HepG2 (cell line): ENCODE results near the gene ARHGEF40. TPM values are rescaled to one million over a fixed set of nuclear protein-coding genes. Genes with fewer than 3 reads are reported as not detected.

Experiments used
- ATAC-seq: fragments of 200-7000 bp; cut with Tn5 transposase; 3 replicates; pipeline ENCODE4 v1.9.1; 2020; ENCODE audit warnings: mild to moderate bottlenecking, moderate library complexity
- BruUV-seq: library from RNA; stranded (reverse); fragments of 400-500 nt; replicated peaks from 2 replicates; lab custom pipeline; 2021; lab: Mats Ljungman, UMichigan
- CTCF ChIA-PET: fragments of 300-600 bp; formaldehyde crosslinking; extraction: SDS; loops from one replicate; lab custom pipeline; 2021; ENCODE audit warnings: low total read pairs, inconsistent platforms, low intra/inter-chr PET ratio; lab: Yijun Ruan, JAX
- POLR2A ChIA-PET: fragments of 350-600 bp; sonication (Branson Sonifier 250); formaldehyde crosslinking; loops from one replicate; lab custom pipeline; 2020; ENCODE audit warnings: antibody characterized with exemption, inconsistent platforms; lab: Yijun Ruan, JAX
- DNase-seq: peaks from one replicate; pipeline ENCODE4 v3.0.0-alpha.2; 2015; ENCODE audit warnings: low spot score
- FAIRE-seq: peaks from 3 replicates; lab custom pipeline; 2011; peaks lifted over from hg19 to GRCh38; lab: Jason Lieb, UNC
- H2AFZ ChIP-seq: one replicate; pipeline ENCODE4 v1.6.1; 2011; ENCODE audit warnings: low read length, inconsistent platforms
- H3K27ac ChIP-seq: fragments of 300-600 bp; 3 replicates; pipeline ENCODE4 v1.8.0; 2011; ENCODE audit warnings: mixed run types, mild to moderate bottlenecking, mixed read lengths, low read length, inconsistent platforms; ENCODE audit not compliant: insufficient read depth; ENCODE audit errors: extremely low read length
- H3K27me3 ChIP-seq, 2 experiments: fragments of 200-600 bp in 1 of 2; 2 replicates in 1 of 2; 3 replicates in 1 of 2; pipeline versions ENCODE4 v1.6.0 to v1.8.0; 2011; ENCODE audit warnings: low read length in 2 of 2, mild to moderate bottlenecking in 2 of 2, moderate library complexity in 2 of 2, inconsistent platforms in 1 of 2; ENCODE audit not compliant: insufficient read depth in 2 of 2, control insufficient read depth in 1 of 2
- H3K36me3 ChIP-seq, 2 experiments: fragments of 200-600 bp in 1 of 2; replicated peaks in 1 of 2; 2 replicates in 1 of 2; 3 replicates in 1 of 2; pipeline versions ENCODE4 v1.5.1 to v1.8.0; 2011; ENCODE audit warnings: low read length in 2 of 2, inconsistent platforms in 1 of 2; ENCODE audit not compliant: insufficient read depth in 2 of 2, control insufficient read depth in 1 of 2
- H3K4me1 ChIP-seq: 2 replicates; pipeline ENCODE4 v1.5.1; 2012; ENCODE audit warnings: low read length, inconsistent platforms; ENCODE audit not compliant: insufficient read depth
- H3K4me2 ChIP-seq: 2 replicates; pipeline ENCODE4 v1.6.0; 2011; ENCODE audit warnings: low read depth, low read length, inconsistent platforms
- H3K4me3 ChIP-seq, 3 experiments: fragments of 200-600 bp in 1 of 3; sonication (generic), shearing (Covaris generic) in 1 of 3; replicated peaks in 1 of 3; 2 replicates each; pipeline ENCODE4 v1.5.1; 2011 to 2016; ENCODE audit warnings: low read length in 3 of 3, inconsistent platforms in 2 of 3, low read depth in 2 of 3, mild to moderate bottlenecking in 2 of 3, control low read depth in 1 of 3, mixed read lengths in 1 of 3; ENCODE audit not compliant: insufficient read depth in 1 of 3
- H3K79me2 ChIP-seq: one replicate; pipeline ENCODE4 v1.6.1; 2011; ENCODE audit warnings: low read length, inconsistent platforms; ENCODE audit not compliant: insufficient read depth
- H3K9ac ChIP-seq: 2 replicates; pipeline ENCODE4 v1.6.0; 2011; ENCODE audit warnings: mild to moderate bottlenecking, low read depth, low read length, inconsistent platforms; ENCODE audit not compliant: insufficient read depth
- H3K9me3 ChIP-seq: 2 replicates; pipeline ENCODE4 v1.5.1; 2012; ENCODE audit warnings: mild to moderate bottlenecking, low read length
- H4K20me1 ChIP-seq: 2 replicates; pipeline ENCODE4 v1.6.0; 2011; ENCODE audit warnings: inconsistent platforms, mild to moderate bottlenecking, low read length, moderate library complexity; ENCODE audit not compliant: insufficient read depth
- FOXK1 ChIP-seq: sonication (generic); formaldehyde crosslinking; IDR thresholded peaks from 2 replicates; pipeline ENCODE4 v1.4.0; 2020; ENCODE audit warnings: low read depth, missing genetic modification reagents, borderline replicate concordance
- MAFF ChIP-seq: IDR thresholded peaks from 2 replicates; pipeline ENCODE4 v1.6.1; 2011; ENCODE audit warnings: low read depth, low read length, improper control_type of control experiment
- MAFK ChIP-seq, 2 experiments: IDR thresholded peaks in 1 of 2; conservative IDR thresholded peaks in 1 of 2; 2 replicates each; pipeline ENCODE4 v1.6.1; 2011; ENCODE audit warnings: improper control_type of control experiment in 2 of 2, low read length in 2 of 2
- MTA1 ChIP-seq: sonication (generic); formaldehyde crosslinking; IDR thresholded peaks from 2 replicates; pipeline ENCODE4 v1.4.0; 2020; ENCODE audit warnings: missing genetic modification reagents, mild to moderate bottlenecking, borderline replicate concordance
- MXI1 ChIP-seq: IDR thresholded peaks from 3 replicates; pipeline ENCODE4 v1.6.1; 2012; ENCODE audit warnings: low read depth, low read length, inconsistent platforms, borderline replicate concordance
- SNAPC2 ChIP-seq: sonication (generic); formaldehyde crosslinking; IDR thresholded peaks from 2 replicates; pipeline ENCODE4 v1.8.1; 2022; ENCODE audit warnings: mild to moderate bottlenecking, missing genetic modification reagents
- ZNF496 ChIP-seq: sonication (generic); formaldehyde crosslinking; IDR thresholded peaks from 2 replicates; pipeline ENCODE4 v1.8.1; 2023; ENCODE audit warnings: mild to moderate bottlenecking, moderate library complexity, missing genetic modification reagents; ENCODE audit not compliant: insufficient replicate concordance
- ZNF501 ChIP-seq: sonication (generic); formaldehyde crosslinking; IDR thresholded peaks from 2 replicates; pipeline ENCODE4 v1.5.1; 2020; ENCODE audit warnings: mild to moderate bottlenecking, moderate library complexity, missing genetic modification reagents
- WGBS: methylation state at CpG from one replicate; pipeline ENCODE4 v1.1.6; 2017; ENCODE audit warnings: low lambda C conversion rate; 5-methylcytosine and 5-hydroxymethylcytosine counted together
- in situ Hi-C: cut with HindIII; loops from 2 replicates; pipeline ENCODE4 v1.10.0; 2017; ENCODE audit warnings: low pct_unique_long_range_greater_than_20kb; ENCODE audit not compliant: extremely low pct_ligation_motif_present
- intact Hi-C: fragments of 100-400 bp; cut with micrococcal nuclease; formaldehyde crosslinking; loops from one replicate; pipeline ENCODE4 v1.10.0; 2022; ENCODE audit not compliant: unreplicated experiment
- polyA plus RNA-seq, 8 experiments: library from polyadenylated mRNA; depleted of rRNA in 3 of 8; stranded (reverse) in 7 of 8; unstranded in 1 of 8; fragments of >200 nt; fragmentation: Illumina TruSeq in 4 of 8; extraction: Trizol in 4 of 8; gene quantifications; 2 replicates each; pipeline versions ENCODE4 v1.2.1 to v1.2.3, GENCODE V29; 2011 to 2016; ENCODE audit warnings: low read depth in 4 of 8, missing spikeins in 1 of 8, mixed read lengths in 1 of 8; ENCODE audit not compliant: insufficient read depth in 1 of 8
- total RNA-seq, 5 experiments: library from RNA; depleted of rRNA; stranded (reverse); fragments of >200 nt; fragmentation: Illumina TruSeq; extraction: Trizol; gene quantifications; 2 replicates each; pipeline ENCODE4 v1.2.3, GENCODE V29; 2016; ENCODE audit warnings: low read depth in 1 of 5
- TF ChIP-seq, protein P1 (sequence below): sonication (generic); formaldehyde crosslinking; conservative IDR thresholded peaks from 2 replicates; pipeline ENCODE4 v1.8.0; 2022; ENCODE audit warnings: missing genetic modification reagents
- TF ChIP-seq, protein P2 (sequence below): sonication (generic); formaldehyde crosslinking; IDR thresholded peaks from 2 replicates; pipeline ENCODE4 v1.4.0; 2020; ENCODE audit warnings: mild to moderate bottlenecking, missing genetic modification reagents

Gene ARHGEF40
- total and polyA plus RNA-seq, 2 of the 13 experiments (the other 11 are each of a cell fraction or from before 2014, with no cell fraction given): 28.1 to 78.1 TPM

DNA sequence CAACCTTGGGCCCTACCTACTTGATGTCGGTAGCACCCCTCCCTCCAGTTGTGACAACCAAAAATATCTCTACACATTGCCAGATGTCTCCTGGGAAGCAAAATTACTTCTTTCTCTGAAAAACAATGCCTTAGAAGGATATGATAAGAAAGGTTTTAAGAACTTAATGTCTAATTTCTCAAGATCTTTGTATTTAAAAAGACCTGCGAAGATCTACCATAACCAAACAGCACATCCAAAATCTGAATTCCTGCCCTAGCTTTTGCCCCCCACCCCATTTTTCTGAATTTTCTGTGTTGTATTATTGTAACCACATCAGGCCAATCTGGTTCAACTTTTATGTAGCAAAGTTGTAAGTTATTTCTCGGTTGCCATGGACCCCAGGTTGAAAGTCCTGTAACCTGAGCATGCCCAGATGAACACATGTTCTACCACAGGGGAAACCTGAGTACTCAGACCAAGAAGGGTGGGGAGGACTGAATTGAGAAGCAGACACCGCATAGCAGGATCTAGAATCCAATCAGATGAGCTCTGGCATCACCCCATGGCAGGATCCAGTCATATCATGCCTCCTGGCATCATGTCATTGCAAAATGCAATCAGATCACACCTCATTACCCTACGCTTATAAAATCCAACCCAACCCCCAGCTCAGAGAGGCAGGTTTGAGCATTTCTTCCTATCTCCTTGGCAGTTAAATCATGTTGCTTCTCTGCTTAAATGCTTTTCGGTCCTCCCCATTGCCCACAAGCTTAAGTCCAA, 39.5 kb downstream of the ARHGEF40 start (continued):
- TF ChIP-seq, protein P1, sequence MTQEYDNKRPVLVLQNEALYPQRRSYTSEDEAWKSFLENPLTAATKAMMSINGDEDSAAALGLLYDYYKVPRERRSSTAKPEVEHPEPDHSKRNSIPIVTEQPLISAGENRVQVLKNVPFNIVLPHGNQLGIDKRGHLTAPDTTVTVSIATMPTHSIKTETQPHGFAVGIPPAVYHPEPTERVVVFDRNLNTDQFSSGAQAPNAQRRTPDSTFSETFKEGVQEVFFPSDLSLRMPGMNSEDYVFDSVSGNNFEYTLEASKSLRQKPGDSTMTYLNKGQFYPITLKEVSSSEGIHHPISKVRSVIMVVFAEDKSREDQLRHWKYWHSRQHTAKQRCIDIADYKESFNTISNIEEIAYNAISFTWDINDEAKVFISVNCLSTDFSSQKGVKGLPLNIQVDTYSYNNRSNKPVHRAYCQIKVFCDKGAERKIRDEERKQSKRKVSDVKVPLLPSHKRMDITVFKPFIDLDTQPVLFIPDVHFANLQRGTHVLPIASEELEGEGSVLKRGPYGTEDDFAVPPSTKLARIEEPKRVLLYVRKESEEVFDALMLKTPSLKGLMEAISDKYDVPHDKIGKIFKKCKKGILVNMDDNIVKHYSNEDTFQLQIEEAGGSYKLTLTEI (CRISPR knock-in tag): no peak
- TF ChIP-seq MTA1 (CRISPR knock-in tag) (no peak), ZNF501 (CRISPR knock-in tag) (peak; percentile 70; the same call in 1 of the 2 replicates), MXI1 (peak; percentile 79; the same call in 1 of the 3 replicates)
- TF ChIP-seq, protein P2, sequence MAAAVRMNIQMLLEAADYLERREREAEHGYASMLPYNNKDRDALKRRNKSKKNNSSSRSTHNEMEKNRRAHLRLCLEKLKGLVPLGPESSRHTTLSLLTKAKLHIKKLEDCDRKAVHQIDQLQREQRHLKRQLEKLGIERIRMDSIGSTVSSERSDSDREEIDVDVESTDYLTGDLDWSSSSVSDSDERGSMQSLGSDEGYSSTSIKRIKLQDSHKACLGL (CRISPR knock-in tag): no peak

DNA sequence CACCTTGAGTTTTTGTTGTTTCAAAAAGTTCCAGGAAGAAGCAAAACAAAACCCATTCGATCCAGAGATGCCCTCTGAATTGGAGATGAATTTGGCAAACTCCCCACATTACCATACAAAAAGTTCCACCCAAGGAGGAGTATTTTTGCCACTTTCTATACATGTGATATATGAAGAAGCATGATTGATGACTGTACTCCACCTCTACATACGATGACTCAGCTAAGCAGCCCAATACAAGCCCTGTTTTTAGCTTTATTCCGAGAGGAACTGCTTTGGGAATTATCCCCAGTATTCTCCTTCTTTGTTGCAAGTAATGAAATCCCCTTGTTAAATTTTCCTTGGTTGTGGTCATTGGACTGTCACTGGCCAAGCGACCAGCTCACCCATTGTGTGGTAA, 42.2 kb downstream of the ARHGEF40 start:
- no peaks in the 10 kb centered on the region for H3K36me3 ChIP-seq
- no peaks in the 10 kb centered on the region for H3K9me3 ChIP-seq
- peaks cover 29% of the 10 kb centered on the region for H3K4me1 ChIP-seq
- no peak overlapping the region for H2AFZ ChIP-seq
- H3K4me3 ChIP-seq: no peak overlapping the region
- intact Hi-C loops (no loop called here), in situ Hi-C loops (no loop called here)
- no peak for FAIRE-seq
- no peaks in the 10 kb centered on the region for H4K20me1 ChIP-seq
- no peak for TF ChIP-seq ZNF496 (CRISPR knock-in tag)
- no peak for TF ChIP-seq SNAPC2
- peak in 1 of 2 experiments; percentile 29; a peak in 1 of 4 replicates for TF ChIP-seq MAFK (conservative IDR thresholded peaks at IDR 0.05 in 1 of 2, IDR thresholded peaks at IDR 0.05 in 1 of 2; ENCODE audit: low read length in 2 of 2)
- no peak for TF ChIP-seq FOXK1
- 0 out of 2 replicates have a peak, but pooled peaks have one; percentile 11 for TF ChIP-seq MAFF
- no peaks in the 10 kb centered on the region for H3K27me3 ChIP-seq
- no peak overlapping the region for H3K27ac ChIP-seq
- POLR2A ChIA-PET: no interaction called here
- no peaks in the 10 kb centered on the region for H3K79me2 ChIP-seq
- DNase-seq: no peak
- BruUV-seq: no TSS peak
- no peak overlapping the region for H3K9ac ChIP-seq
- H3K4me2 ChIP-seq: no peak overlapping the region
- ATAC-seq: no peak
- WGBS: 37% methylated on average over 4 of the region's 4 CpGs
- CTCF ChIA-PET: no interaction called here
